B cell (primary cell): ENCODE data around the gene COBLL1.

Source experiments
- CTCF ChIP-seq: fragments of 200-600 bp; IDR thresholded peaks from one replicate; pipeline ENCODE4 v1.8.0; 2022; ENCODE audit warnings: antibody characterized with exemption, mild to moderate bottlenecking
- EZH2 ChIP-seq: IDR thresholded peaks from 2 replicates; pipeline ENCODE4 v1.6.1; 2012; ENCODE audit warnings: borderline replicate concordance, low read depth, mild to moderate bottlenecking, moderate library complexity, low read length; ENCODE audit not compliant: insufficient read depth, poor library complexity, severe bottlenecking

DNA sequence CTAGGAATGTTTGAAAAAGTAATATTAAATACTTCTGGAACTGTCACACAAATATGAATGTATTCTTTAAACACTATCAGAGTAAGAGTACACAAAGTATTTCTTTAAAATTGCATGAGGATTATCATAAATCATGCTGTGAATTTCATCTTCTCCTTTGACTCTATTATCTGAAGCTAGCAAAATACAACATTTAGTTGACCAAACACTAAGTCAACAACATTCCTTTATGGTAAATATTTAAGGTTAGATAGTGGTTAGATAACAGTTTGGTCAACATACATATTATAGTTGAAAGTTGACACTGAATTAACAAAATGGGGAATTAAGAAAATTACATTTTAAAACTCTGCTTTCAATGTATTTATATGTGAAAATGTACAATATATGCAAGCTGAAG lies 148.2 kb downstream of the COBLL1 start:
- TF ChIP-seq EZH2 (no peak), CTCF (no peak)
